GM12891 (cell line): ENCODE results near the gene NEFH.

Experiments used
- DNase-seq: peaks from one replicate; pipeline ENCODE4 v3.0.0; 2011; ENCODE audit warnings: low spot score; ENCODE audit not compliant: insufficient read length
- FAIRE-seq: peaks from 2 replicates; lab custom pipeline; 2011; peaks lifted over from hg19 to GRCh38; lab: Jason Lieb, UNC
- PAX5 ChIP-seq: IDR thresholded peaks from 2 replicates; pipeline ENCODE4 v1.6.1; 2011; ENCODE audit warnings: low read length, moderate library complexity, mild to moderate bottlenecking; ENCODE audit not compliant: insufficient read depth, severe bottlenecking
- POLR2A ChIP-seq: IDR thresholded peaks from 2 replicates; pipeline ENCODE4 v1.6.1; 2011; ENCODE audit warnings: low read depth, low read length, control low read depth
- POLR2AphosphoS5 ChIP-seq: IDR thresholded peaks from 2 replicates; pipeline ENCODE4 v1.6.1; 2011; ENCODE audit warnings: low read depth, low read length, control low read depth
- POU2F2 ChIP-seq: IDR thresholded peaks from 2 replicates; pipeline ENCODE4 v1.6.1; 2011; ENCODE audit warnings: low read depth, mild to moderate bottlenecking, control low read depth, low read length, moderate library complexity
- SPI1 ChIP-seq: IDR thresholded peaks from 2 replicates; pipeline ENCODE4 v1.6.1; 2011; ENCODE audit warnings: low read depth, low read length, control low read depth
- TAF1 ChIP-seq: IDR thresholded peaks from 2 replicates; pipeline ENCODE4 v1.6.1; 2011; ENCODE audit warnings: low read depth, low read length, control low read depth

Gene NEFH

GRCh38 chr22:29512031-29512430 is 32.0 kb downstream of the NEFH start:
- no peak for TF ChIP-seq PAX5
- no peak for TF ChIP-seq TAF1
- no peak for TF ChIP-seq POU2F2
- no peak for TF ChIP-seq POLR2A
- no peak for TF ChIP-seq SPI1
- TF ChIP-seq POLR2AphosphoS5, result no peak
- no peak for DNase-seq
- no peak for FAIRE-seq

- DNase-seq (no peak), FAIRE-seq (no peak)
- TF ChIP-seq POLR2AphosphoS5 (no peak), POU2F2 (no peak), SPI1 (no peak), TAF1 (no peak), PAX5 (no peak)
Observed at GRCh38 chr22:29517215-29517908, 37.3 kb downstream of the NEFH start.

GRCh38 chr22:29518427-29518826 is 38.4 kb downstream of the NEFH start:
- TF ChIP-seq POU2F2 (no peak), TAF1 (no peak), POLR2A (no peak), POLR2AphosphoS5 (no peak), SPI1 (no peak), PAX5 (no peak)
- DNase-seq, result no peak
- FAIRE-seq, result no peak

- FAIRE-seq (no peak), DNase-seq (no peak)
- TF ChIP-seq TAF1 (no peak), SPI1 (no peak), POLR2A (no peak), PAX5 (no peak), POU2F2 (no peak), POLR2AphosphoS5 (no peak)
Observed at GRCh38 chr22:29519996-29520395, 40.0 kb downstream of the NEFH start.

GRCh38 chr22:29520851-29521250 is 40.8 kb downstream of the NEFH start:
- no peak for FAIRE-seq

GRCh38 chr22:29521526-29521925 is 41.5 kb downstream of the NEFH start:
- FAIRE-seq, result no peak
- no peak for DNase-seq
- no peak for TF ChIP-seq PAX5

More at GRCh38 chr22:29520851-29521250, 40.8 kb downstream of the NEFH start:
- DNase-seq, result no peak
- TF ChIP-seq PAX5 (no peak), TAF1 (no peak), SPI1 (no peak), POLR2AphosphoS5 (no peak), POU2F2 (no peak), POLR2A (no peak)

GRCh38 chr22:29523761-29524160 is 43.7 kb downstream of the NEFH start:
- DNase-seq (no peak), FAIRE-seq (no peak)
- TF ChIP-seq TAF1 (no peak), POLR2AphosphoS5 (no peak), POU2F2 (no peak), SPI1 (no peak), PAX5 (no peak), POLR2A (no peak)

GRCh38 chr22:29524442-29525191 is 44.6 kb downstream of the NEFH start:
- FAIRE-seq (no peak), DNase-seq (no peak)
- TF ChIP-seq PAX5 (no peak), POU2F2 (no peak), SPI1 (no peak), TAF1 (no peak), POLR2AphosphoS5 (no peak), POLR2A (no peak)

GRCh38 chr22:29528144-29528543 is 48.1 kb downstream of the NEFH start:
- FAIRE-seq (no peak), DNase-seq (no peak)
- TF ChIP-seq POLR2AphosphoS5, result no peak
- no peak for TF ChIP-seq POU2F2
- TF ChIP-seq TAF1, result no peak

- TF ChIP-seq PAX5 (no peak), POLR2A (no peak), SPI1 (no peak), POLR2AphosphoS5 (no peak), POU2F2 (no peak), TAF1 (no peak)
- no peak for DNase-seq
- FAIRE-seq, result no peak
Observed at GRCh38 chr22:29530716-29531115, 50.7 kb downstream of the NEFH start.

- DNase-seq (no peak), FAIRE-seq (no peak)
- no peak for TF ChIP-seq PAX5
- TF ChIP-seq SPI1, result no peak
- TF ChIP-seq TAF1, result no peak
- no peak for TF ChIP-seq POLR2AphosphoS5
- no peak for TF ChIP-seq POU2F2
- TF ChIP-seq POLR2A, result no peak
Observed at GRCh38 chr22:29531419-29531818, 51.4 kb downstream of the NEFH start.
